Liver (tissue), 9 donors: Measurements from ENCODE around the gene IL3. TPM values are rescaled to one million over a fixed set of nuclear protein-coding genes. Genes with fewer than 3 reads are reported as not detected.
A peak's percentile ranks its signal among the peaks of the same experiment; 100 is the strongest.

ENCODE experiments used
- DNase-seq: peaks from one replicate; pipeline ENCODE4 v3.0.0-alpha.2; 2017; ENCODE audit warnings: low spot score
- H3K27ac ChIP-seq, 2 donors: one replicate each; pipeline ENCODE4 v1.7.0; 2013; ENCODE audit warnings: inconsistent platforms in 2 of 2, low read length in 2 of 2, control low read depth in 1 of 2, low read depth in 1 of 2, mild to moderate bottlenecking in 1 of 2
- H3K27me3 ChIP-seq, 4 donors: one replicate each; pipeline versions ENCODE4 v1.6.1 to v1.7.0; 2013; ENCODE audit warnings: low read length in 3 of 4, inconsistent platforms in 1 of 4, mild to moderate bottlenecking in 1 of 4, moderate library complexity in 1 of 4; ENCODE audit not compliant: control insufficient read depth in 4 of 4, insufficient read depth in 4 of 4
- H3K36me3 ChIP-seq, 4 donors: one replicate each; pipeline versions ENCODE4 v1.6.1 to v1.7.0; 2013; ENCODE audit warnings: low read length in 3 of 4, mild to moderate bottlenecking in 3 of 4, low read depth in 1 of 4, moderate library complexity in 1 of 4; ENCODE audit not compliant: control insufficient read depth in 4 of 4, insufficient read depth in 3 of 4
- H3K4me1 ChIP-seq, 4 donors: one replicate each; pipeline versions ENCODE4 v1.6.1 to v1.7.0; 2013; ENCODE audit warnings: low read length in 3 of 4, mild to moderate bottlenecking in 3 of 4, moderate library complexity in 1 of 4; ENCODE audit not compliant: control insufficient read depth in 4 of 4, insufficient read depth in 4 of 4
- H3K4me3 ChIP-seq, 3 donors: one replicate each; pipeline versions ENCODE4 v1.6.1 to v1.7.0; 2013; ENCODE audit warnings: low read length in 3 of 3, control low read depth in 1 of 3, low read depth in 1 of 3, mild to moderate bottlenecking in 1 of 3
- H3K9ac ChIP-seq, 2 donors: one replicate each; pipeline ENCODE4 v1.7.0; 2013; ENCODE audit warnings: low read length in 2 of 2, mild to moderate bottlenecking in 2 of 2, moderate library complexity in 2 of 2, control low read depth in 1 of 2, low read depth in 1 of 2
- H3K9me3 ChIP-seq, 4 donors: one replicate each; pipeline versions ENCODE4 v1.6.1 to v1.7.0; 2013; ENCODE audit warnings: low read length in 3 of 4; ENCODE audit not compliant: control insufficient read depth in 4 of 4
- EGR1 ChIP-seq, 2 donors: IDR thresholded peaks; 2 replicates each; pipeline ENCODE4 v1.6.1; 2016 to 2018; ENCODE audit warnings: antibody characterized with exemption in 2 of 2, low read depth in 2 of 2
- FOXA1 ChIP-seq: IDR thresholded peaks from 2 replicates; pipeline ENCODE4 v1.6.1; 2016; ENCODE audit warnings: antibody characterized with exemption
- FOXA2 ChIP-seq: IDR thresholded peaks from 2 replicates; pipeline ENCODE4 v1.6.1; 2016; ENCODE audit warnings: antibody characterized with exemption
- GABPA ChIP-seq, 2 donors: IDR thresholded peaks in 1 of 2; conservative IDR thresholded peaks in 1 of 2; 2 replicates each; pipeline ENCODE4 v1.6.1; 2016; ENCODE audit warnings: antibody characterized with exemption in 2 of 2, mild to moderate bottlenecking in 1 of 2, moderate library complexity in 1 of 2
- HNF4A ChIP-seq, 2 donors: conservative IDR thresholded peaks; 2 replicates each; pipeline ENCODE4 v1.6.1; 2016; ENCODE audit warnings: antibody characterized with exemption in 2 of 2, mild to moderate bottlenecking in 2 of 2
- HNF4G ChIP-seq: IDR thresholded peaks from 2 replicates; pipeline ENCODE4 v1.6.1; 2016; ENCODE audit warnings: antibody characterized with exemption
- JUND ChIP-seq, 2 donors: IDR thresholded peaks; 2 replicates each; pipeline ENCODE4 v1.6.1; 2016; ENCODE audit warnings: antibody characterized with exemption in 2 of 2
- NR2F2 ChIP-seq: IDR thresholded peaks from 2 replicates; pipeline ENCODE4 v1.6.1; 2016; ENCODE audit warnings: antibody characterized with exemption
- RAD21 ChIP-seq, 2 donors: IDR thresholded peaks; 2 replicates each; pipeline ENCODE4 v1.6.1; 2016; ENCODE audit warnings: antibody characterized with exemption in 2 of 2, mild to moderate bottlenecking in 2 of 2
- RXRA ChIP-seq, 2 donors: IDR thresholded peaks; 2 replicates each; pipeline ENCODE4 v1.6.1; 2017 to 2018; ENCODE audit warnings: antibody characterized with exemption in 2 of 2, mild to moderate bottlenecking in 1 of 2
- SP1 ChIP-seq: IDR thresholded peaks from 2 replicates; pipeline ENCODE4 v1.6.1; 2018; ENCODE audit warnings: antibody characterized with exemption, mild to moderate bottlenecking
- YY1 ChIP-seq: IDR thresholded peaks from 2 replicates; pipeline ENCODE4 v1.6.1; 2016; ENCODE audit warnings: antibody characterized with exemption, mild to moderate bottlenecking
- WGBS: extraction: QIAGEN DNeasy Blood & Tissue Kit; methylation state at CpG from one replicate; pipeline ENCODE4 v1.1.7; 2013; 5-methylcytosine and 5-hydroxymethylcytosine counted together
- polyA plus RNA-seq, 2 donors: library from polyadenylated mRNA; stranded (reverse) in 1 of 2; unstranded in 1 of 2; fragments of 200-250 nt in 1 of 2; fragments of >200 nt in 1 of 2; fragmentation: Nextera tagmentation in 1 of 2; extraction: Ambion mirVana in 1 of 2; gene quantifications; one replicate each; pipeline versions ENCODE4 v1.2.1 to v1.2.3, GENCODE V29; 2013 to 2015
- total RNA-seq, 2 donors: library from RNA; depleted of rRNA; stranded (reverse); fragments of >200 nt; gene quantifications; one replicate each; pipeline ENCODE4 v1.2.3, GENCODE V29; 2014
- TF ChIP-seq, protein P1 (sequence below): fragments of 150-350 bp; IDR thresholded peaks from 2 replicates; pipeline ENCODE4 v1.5.1; 2017; ENCODE audit warnings: improper control_type of control experiment, low read depth, low read length; ENCODE audit not compliant: missing input control
- TF ChIP-seq, protein P2 (sequence below): IDR thresholded peaks from 2 replicates; pipeline ENCODE4 v1.6.1; 2016; ENCODE audit warnings: antibody characterized with exemption
- TF ChIP-seq, protein P3 (sequence below): IDR thresholded peaks from 2 replicates; pipeline ENCODE4 v1.6.1; 2016; ENCODE audit warnings: antibody characterized with exemption
- TF ChIP-seq, protein P4 (sequence below): IDR thresholded peaks from 2 replicates; pipeline ENCODE4 v1.6.1; 2016; ENCODE audit warnings: antibody characterized with exemption
- TF ChIP-seq, protein P5 (sequence below): IDR thresholded peaks from 2 replicates; pipeline ENCODE4 v1.6.1; 2016; ENCODE audit warnings: antibody characterized with exemption, mild to moderate bottlenecking
- donor health status: healthy.
- donor health status: healthy.
- donor health status: healthy.
- donor health status: healthy.
- donor health status: healthy.

The IL3 gene
- total and polyA plus RNA-seq, 4 donors: not detected

DNA sequence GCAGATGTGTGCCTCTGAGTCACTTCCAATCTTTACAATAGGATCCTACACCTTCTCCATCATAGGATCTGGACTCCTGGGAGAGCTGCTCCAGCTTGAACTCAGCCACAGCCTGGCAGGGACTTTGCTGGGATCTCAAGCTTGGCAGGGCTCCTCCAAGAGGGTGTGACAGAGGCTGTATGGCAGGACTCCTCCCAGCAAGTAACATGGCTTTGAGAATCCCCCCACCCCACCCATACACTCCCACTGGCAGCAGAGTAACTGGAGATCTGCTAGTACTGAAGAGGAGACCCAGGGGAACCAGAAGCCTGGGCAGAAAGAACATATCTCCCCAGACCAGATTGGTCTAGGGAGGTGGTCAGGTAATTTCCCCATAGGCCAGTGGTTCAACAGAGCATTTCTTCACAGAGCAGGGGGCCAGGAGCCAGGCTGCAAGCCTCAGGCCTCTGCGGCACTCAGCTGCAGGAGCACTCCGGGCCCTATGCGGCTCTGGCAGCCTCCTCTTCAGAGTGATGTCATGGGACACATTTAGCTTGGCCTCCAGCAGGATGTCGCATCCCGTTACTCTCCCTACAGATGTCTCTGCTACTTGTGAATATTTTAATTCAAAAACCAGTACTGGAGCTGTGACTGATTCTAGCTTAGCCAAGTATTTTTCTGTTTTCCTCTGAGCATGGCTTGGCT is 47.3 kb upstream of the IL3 start (continued):
- TF ChIP-seq, protein P1, sequence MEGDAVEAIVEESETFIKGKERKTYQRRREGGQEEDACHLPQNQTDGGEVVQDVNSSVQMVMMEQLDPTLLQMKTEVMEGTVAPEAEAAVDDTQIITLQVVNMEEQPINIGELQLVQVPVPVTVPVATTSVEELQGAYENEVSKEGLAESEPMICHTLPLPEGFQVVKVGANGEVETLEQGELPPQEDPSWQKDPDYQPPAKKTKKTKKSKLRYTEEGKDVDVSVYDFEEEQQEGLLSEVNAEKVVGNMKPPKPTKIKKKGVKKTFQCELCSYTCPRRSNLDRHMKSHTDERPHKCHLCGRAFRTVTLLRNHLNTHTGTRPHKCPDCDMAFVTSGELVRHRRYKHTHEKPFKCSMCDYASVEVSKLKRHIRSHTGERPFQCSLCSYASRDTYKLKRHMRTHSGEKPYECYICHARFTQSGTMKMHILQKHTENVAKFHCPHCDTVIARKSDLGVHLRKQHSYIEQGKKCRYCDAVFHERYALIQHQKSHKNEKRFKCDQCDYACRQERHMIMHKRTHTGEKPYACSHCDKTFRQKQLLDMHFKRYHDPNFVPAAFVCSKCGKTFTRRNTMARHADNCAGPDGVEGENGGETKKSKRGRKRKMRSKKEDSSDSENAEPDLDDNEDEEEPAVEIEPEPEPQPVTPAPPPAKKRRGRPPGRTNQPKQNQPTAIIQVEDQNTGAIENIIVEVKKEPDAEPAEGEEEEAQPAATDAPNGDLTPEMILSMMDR: no peak
- TF ChIP-seq, protein P2, sequence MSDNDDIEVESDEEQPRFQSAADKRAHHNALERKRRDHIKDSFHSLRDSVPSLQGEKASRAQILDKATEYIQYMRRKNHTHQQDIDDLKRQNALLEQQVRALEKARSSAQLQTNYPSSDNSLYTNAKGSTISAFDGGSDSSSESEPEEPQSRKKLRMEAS: no peak
- no peak for TF ChIP-seq FOXA2
- TF ChIP-seq HNF4A (conservative IDR thresholded peaks at IDR 0.05): no peak

DNA sequence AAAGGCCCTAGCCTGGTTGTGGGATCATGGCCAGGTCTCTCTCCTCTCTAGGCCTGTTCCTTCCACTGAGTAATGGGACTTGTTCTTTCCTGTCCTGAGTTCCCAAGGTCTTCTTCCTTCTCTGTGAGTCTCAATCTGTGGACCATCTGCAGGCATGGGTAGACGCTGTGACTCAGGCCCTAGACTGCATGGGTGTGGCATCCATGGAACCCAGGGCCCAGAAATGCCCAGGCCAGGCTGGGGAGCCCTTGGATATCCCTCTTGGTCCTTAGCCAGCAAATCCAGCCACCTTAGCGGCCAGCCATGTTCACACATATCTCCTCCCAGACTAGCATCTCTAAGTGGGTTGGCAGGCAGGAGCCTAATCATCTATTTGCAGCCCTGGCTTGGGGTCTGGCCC is 46.7 kb upstream of the IL3 start:
- no peaks in the 10 kb centered on the region for H3K27me3 ChIP-seq
- peaks cover 3 to 16% (median 13%) of the 10 kb centered on the region in 4 donors for H3K4me1 ChIP-seq
- TF ChIP-seq, protein P3, sequence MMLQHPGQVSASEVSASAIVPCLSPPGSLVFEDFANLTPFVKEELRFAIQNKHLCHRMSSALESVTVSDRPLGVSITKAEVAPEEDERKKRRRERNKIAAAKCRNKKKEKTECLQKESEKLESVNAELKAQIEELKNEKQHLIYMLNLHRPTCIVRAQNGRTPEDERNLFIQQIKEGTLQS: no peak
- TF ChIP-seq FOXA1 (no peak), JUND (IDR thresholded peaks at IDR 0.05) (no peak), RAD21 (IDR thresholded peaks at IDR 0.05) (no peak), SP1 (no peak), YY1 (no peak), HNF4G (no peak), EGR1 (IDR thresholded peaks at IDR 0.05; ENCODE audit: low read depth in 2 of 2) (no peak), GABPA (IDR thresholded peaks at IDR 0.05 in 1 of 2, conservative IDR thresholded peaks at IDR 0.05 in 1 of 2) (no peak), NR2F2 (no peak)
- TF ChIP-seq, protein P4, sequence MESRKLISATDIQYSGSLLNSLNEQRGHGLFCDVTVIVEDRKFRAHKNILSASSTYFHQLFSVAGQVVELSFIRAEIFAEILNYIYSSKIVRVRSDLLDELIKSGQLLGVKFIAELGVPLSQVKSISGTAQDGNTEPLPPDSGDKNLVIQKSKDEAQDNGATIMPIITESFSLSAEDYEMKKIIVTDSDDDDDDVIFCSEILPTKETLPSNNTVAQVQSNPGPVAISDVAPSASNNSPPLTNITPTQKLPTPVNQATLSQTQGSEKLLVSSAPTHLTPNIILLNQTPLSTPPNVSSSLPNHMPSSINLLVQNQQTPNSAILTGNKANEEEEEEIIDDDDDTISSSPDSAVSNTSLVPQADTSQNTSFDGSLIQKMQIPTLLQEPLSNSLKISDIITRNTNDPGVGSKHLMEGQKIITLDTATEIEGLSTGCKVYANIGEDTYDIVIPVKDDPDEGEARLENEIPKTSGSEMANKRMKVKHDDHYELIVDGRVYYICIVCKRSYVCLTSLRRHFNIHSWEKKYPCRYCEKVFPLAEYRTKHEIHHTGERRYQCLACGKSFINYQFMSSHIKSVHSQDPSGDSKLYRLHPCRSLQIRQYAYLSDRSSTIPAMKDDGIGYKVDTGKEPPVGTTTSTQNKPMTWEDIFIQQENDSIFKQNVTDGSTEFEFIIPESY: no peak
- H3K36me3 ChIP-seq: no peaks in the 10 kb centered on the region
- no peak overlapping the region for H3K27ac ChIP-seq
- WGBS: 97% methylated on average over 2 of the region's 2 CpGs
- DNase-seq: peak; percentile 32
- H3K4me3 ChIP-seq: no peak overlapping the region
- no peak overlapping the region for H3K9ac ChIP-seq
- H3K9me3 ChIP-seq: no peaks in the 10 kb centered on the region

DNA sequence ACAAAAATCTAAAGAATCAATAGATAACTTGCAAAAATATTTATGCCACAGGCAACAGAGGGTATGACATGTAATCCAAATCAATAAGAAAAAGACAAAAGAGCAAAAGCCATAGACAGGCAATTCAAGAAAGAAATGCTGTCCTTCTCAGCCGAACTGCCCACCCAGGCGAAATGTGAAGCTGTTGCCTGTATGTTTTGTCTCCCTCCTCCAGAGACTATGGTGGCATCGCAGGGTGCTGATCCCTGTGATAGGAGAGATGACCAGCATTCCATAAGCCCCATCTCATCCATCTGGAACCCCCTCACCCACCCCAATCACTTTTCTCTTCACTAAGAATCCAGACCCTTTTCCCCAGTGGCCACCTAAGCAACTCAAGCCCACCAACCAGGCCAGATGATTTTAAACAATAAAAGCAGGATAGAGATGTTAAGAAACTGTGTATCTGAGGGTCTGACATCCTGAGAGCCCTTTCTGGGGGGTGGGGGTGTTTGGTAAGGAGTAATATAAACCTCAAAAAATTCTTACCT is 43.7 kb upstream of the IL3 start:
- no peak for DNase-seq
- Histone ChIP-seq H3K4me3 (no peak overlapping the region), H3K4me1 (peaks cover 0 to 3% (median under 1%) of the 10 kb centered on the region in 4 donors), H3K36me3 (no peaks in the 10 kb centered on the region), H3K9me3 (no peaks in the 10 kb centered on the region), H3K27ac (no peak overlapping the region), H3K9ac (no peak overlapping the region), H3K27me3 (no peaks in the 10 kb centered on the region)
- WGBS: 79% methylated on average over 3 of the region's 3 CpGs
- TF ChIP-seq HNF4A (conservative IDR thresholded peaks at IDR 0.05) (no peak), FOXA2 (no peak), HNF4G (no peak), GABPA (IDR thresholded peaks at IDR 0.05 in 1 of 2, conservative IDR thresholded peaks at IDR 0.05 in 1 of 2) (no peak), NR2F2 (no peak), JUND (IDR thresholded peaks at IDR 0.05) (no peak), RXRA (IDR thresholded peaks at IDR 0.05) (no peak), RAD21 (IDR thresholded peaks at IDR 0.05) (no peak), FOXA1 (no peak)
- TF ChIP-seq, protein P1: no peak
- TF ChIP-seq, protein P3: no peak
- TF ChIP-seq, protein P5, sequence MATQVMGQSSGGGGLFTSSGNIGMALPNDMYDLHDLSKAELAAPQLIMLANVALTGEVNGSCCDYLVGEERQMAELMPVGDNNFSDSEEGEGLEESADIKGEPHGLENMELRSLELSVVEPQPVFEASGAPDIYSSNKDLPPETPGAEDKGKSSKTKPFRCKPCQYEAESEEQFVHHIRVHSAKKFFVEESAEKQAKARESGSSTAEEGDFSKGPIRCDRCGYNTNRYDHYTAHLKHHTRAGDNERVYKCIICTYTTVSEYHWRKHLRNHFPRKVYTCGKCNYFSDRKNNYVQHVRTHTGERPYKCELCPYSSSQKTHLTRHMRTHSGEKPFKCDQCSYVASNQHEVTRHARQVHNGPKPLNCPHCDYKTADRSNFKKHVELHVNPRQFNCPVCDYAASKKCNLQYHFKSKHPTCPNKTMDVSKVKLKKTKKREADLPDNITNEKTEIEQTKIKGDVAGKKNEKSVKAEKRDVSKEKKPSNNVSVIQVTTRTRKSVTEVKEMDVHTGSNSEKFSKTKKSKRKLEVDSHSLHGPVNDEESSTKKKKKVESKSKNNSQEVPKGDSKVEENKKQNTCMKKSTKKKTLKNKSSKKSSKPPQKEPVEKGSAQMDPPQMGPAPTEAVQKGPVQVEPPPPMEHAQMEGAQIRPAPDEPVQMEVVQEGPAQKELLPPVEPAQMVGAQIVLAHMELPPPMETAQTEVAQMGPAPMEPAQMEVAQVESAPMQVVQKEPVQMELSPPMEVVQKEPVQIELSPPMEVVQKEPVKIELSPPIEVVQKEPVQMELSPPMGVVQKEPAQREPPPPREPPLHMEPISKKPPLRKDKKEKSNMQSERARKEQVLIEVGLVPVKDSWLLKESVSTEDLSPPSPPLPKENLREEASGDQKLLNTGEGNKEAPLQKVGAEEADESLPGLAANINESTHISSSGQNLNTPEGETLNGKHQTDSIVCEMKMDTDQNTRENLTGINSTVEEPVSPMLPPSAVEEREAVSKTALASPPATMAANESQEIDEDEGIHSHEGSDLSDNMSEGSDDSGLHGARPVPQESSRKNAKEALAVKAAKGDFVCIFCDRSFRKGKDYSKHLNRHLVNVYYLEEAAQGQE: no peak
- TF ChIP-seq, protein P2: no peak
